ENCODE measurements around the gene TRIM36. TPM values are rescaled to one million over a fixed set of nuclear protein-coding genes. Genes with fewer than 3 reads are reported as not detected.

Gene TRIM36
- polyA plus RNA-seq, 1 donor from 2014 or later, result 122 TPM

DNA sequence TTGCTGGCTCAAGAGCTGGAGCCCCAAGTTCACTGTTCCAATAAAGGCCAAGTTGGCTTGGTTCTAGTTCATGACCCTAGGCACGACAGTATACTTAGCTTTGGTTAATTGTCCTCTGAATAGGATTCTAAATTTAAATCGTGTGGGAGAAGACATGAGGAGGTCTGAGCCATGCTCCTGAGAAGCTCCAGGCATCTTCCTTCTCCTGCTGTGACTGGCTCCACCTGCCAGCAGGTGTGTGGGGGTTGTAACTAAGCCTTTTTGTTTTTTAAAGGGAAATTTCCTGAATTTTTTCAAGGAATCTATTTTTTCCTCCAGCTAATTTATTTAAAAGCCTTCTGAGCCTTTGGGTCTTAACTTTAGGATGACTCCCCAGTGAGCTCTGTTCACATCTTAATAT is 20.2 kb upstream of the TRIM36 start:
- H3K79me2 ChIP-seq (replicated peaks; ENCODE audit: insufficient read depth, low read length), result no peaks in the 10 kb centered on the region
- H3K27ac ChIP-seq (ENCODE audit: low read length), result no peak overlapping the region
- H3K4me2 ChIP-seq (ENCODE audit: low read length), result no peak overlapping the region
- H3K27me3 ChIP-seq (ENCODE audit: insufficient read depth, low read depth, low read length), result no peaks in the 10 kb centered on the region
- H2AFZ ChIP-seq (ENCODE audit: low read depth, low read length), result no peak overlapping the region
- no peaks in the 10 kb centered on the region for H3K9me2 ChIP-seq (ENCODE audit: insufficient read depth, low read length)
- no peaks in the 10 kb centered on the region for H3K36me3 ChIP-seq (ENCODE audit: insufficient read depth, low read length)
- H4K20me1 ChIP-seq (ENCODE audit: insufficient read depth), result no peaks in the 10 kb centered on the region
- H3K9me3 ChIP-seq (ENCODE audit: low read length), result no peaks in the 10 kb centered on the region
- no peak overlapping the region for H3K9ac ChIP-seq (ENCODE audit: low read length)
- H3K4me3 ChIP-seq (ENCODE audit: low read length), result no peak overlapping the region
- no peaks in the 10 kb centered on the region for H3F3A ChIP-seq (ENCODE audit: insufficient read depth, low read length, poor library complexity, severe bottlenecking)
- TF ChIP-seq TAF1 (IDR thresholded peaks at IDR 0.05; ENCODE audit: low read depth) (no peak), RAD21 (conservative IDR thresholded peaks at IDR 0.05) (no peak), EZH2 (IDR thresholded peaks at IDR 0.05; ENCODE audit: borderline replicate concordance, insufficient read depth, low read length, poor library complexity, severe bottlenecking) (no peak), MXI1 (conservative IDR thresholded peaks at IDR 0.05; ENCODE audit: poor library complexity, severe bottlenecking) (no peak), EP300 (conservative IDR thresholded peaks at IDR 0.05; ENCODE audit: poor library complexity, severe bottlenecking) (no peak), POLR2AphosphoS5 (IDR thresholded peaks at IDR 0.05) (no peak), SMC3 (conservative IDR thresholded peaks at IDR 0.05; ENCODE audit: poor library complexity) (no peak)
- TF ChIP-seq, protein P1, sequence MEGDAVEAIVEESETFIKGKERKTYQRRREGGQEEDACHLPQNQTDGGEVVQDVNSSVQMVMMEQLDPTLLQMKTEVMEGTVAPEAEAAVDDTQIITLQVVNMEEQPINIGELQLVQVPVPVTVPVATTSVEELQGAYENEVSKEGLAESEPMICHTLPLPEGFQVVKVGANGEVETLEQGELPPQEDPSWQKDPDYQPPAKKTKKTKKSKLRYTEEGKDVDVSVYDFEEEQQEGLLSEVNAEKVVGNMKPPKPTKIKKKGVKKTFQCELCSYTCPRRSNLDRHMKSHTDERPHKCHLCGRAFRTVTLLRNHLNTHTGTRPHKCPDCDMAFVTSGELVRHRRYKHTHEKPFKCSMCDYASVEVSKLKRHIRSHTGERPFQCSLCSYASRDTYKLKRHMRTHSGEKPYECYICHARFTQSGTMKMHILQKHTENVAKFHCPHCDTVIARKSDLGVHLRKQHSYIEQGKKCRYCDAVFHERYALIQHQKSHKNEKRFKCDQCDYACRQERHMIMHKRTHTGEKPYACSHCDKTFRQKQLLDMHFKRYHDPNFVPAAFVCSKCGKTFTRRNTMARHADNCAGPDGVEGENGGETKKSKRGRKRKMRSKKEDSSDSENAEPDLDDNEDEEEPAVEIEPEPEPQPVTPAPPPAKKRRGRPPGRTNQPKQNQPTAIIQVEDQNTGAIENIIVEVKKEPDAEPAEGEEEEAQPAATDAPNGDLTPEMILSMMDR (IDR thresholded peaks at IDR 0.05; ENCODE audit: poor library complexity, severe bottlenecking), result no peak
- TF ChIP-seq, protein P2, sequence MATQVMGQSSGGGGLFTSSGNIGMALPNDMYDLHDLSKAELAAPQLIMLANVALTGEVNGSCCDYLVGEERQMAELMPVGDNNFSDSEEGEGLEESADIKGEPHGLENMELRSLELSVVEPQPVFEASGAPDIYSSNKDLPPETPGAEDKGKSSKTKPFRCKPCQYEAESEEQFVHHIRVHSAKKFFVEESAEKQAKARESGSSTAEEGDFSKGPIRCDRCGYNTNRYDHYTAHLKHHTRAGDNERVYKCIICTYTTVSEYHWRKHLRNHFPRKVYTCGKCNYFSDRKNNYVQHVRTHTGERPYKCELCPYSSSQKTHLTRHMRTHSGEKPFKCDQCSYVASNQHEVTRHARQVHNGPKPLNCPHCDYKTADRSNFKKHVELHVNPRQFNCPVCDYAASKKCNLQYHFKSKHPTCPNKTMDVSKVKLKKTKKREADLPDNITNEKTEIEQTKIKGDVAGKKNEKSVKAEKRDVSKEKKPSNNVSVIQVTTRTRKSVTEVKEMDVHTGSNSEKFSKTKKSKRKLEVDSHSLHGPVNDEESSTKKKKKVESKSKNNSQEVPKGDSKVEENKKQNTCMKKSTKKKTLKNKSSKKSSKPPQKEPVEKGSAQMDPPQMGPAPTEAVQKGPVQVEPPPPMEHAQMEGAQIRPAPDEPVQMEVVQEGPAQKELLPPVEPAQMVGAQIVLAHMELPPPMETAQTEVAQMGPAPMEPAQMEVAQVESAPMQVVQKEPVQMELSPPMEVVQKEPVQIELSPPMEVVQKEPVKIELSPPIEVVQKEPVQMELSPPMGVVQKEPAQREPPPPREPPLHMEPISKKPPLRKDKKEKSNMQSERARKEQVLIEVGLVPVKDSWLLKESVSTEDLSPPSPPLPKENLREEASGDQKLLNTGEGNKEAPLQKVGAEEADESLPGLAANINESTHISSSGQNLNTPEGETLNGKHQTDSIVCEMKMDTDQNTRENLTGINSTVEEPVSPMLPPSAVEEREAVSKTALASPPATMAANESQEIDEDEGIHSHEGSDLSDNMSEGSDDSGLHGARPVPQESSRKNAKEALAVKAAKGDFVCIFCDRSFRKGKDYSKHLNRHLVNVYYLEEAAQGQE (IDR thresholded peaks at IDR 0.05; ENCODE audit: borderline replicate concordance), result no peak

DNA sequence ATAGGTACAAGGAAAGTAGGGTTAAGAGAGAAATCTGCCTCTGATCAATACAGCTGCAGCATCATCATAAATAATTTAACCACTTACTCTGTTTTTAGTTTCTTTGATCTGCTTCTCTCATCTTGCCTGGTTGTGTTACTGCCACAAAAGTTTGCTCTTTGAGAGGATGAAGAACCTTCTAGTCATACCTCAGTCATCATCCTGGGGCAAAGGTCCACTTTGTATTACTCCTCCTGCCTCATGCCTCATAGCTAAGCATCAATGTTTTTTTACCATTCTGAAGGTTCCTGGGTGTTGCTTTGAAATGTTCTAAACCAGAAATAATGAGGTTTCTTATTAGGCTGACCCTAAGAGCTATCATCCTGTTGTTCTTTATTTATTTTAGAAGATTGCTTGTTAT is 17.1 kb upstream of the TRIM36 start:
- Histone ChIP-seq H3K27ac (ENCODE audit: low read length) (no peak overlapping the region), H2AFZ (ENCODE audit: low read depth, low read length) (no peak overlapping the region), H3K9ac (ENCODE audit: low read length) (no peak overlapping the region), H3F3A (ENCODE audit: insufficient read depth, low read length, poor library complexity, severe bottlenecking) (no peaks in the 10 kb centered on the region), H4K20me1 (ENCODE audit: insufficient read depth) (no peaks in the 10 kb centered on the region), H3K4me2 (ENCODE audit: low read length) (no peak overlapping the region), H3K9me2 (ENCODE audit: insufficient read depth, low read length) (no peaks in the 10 kb centered on the region), H3K27me3 (ENCODE audit: insufficient read depth, low read depth, low read length) (no peaks in the 10 kb centered on the region), H3K36me3 (ENCODE audit: insufficient read depth, low read length) (no peaks in the 10 kb centered on the region), H3K4me3 (ENCODE audit: low read length) (no peak overlapping the region), H3K79me2 (replicated peaks; ENCODE audit: insufficient read depth, low read length) (no peaks in the 10 kb centered on the region), H3K9me3 (ENCODE audit: low read length) (no peaks in the 10 kb centered on the region)
- no peak for TF ChIP-seq EP300 (conservative IDR thresholded peaks at IDR 0.05; ENCODE audit: poor library complexity, severe bottlenecking)
- TF ChIP-seq RAD21 (conservative IDR thresholded peaks at IDR 0.05), result no peak
- TF ChIP-seq POLR2AphosphoS5 (IDR thresholded peaks at IDR 0.05), result no peak
- TF ChIP-seq TAF1 (IDR thresholded peaks at IDR 0.05; ENCODE audit: low read depth), result no peak
- TF ChIP-seq, protein P1 (IDR thresholded peaks at IDR 0.05; ENCODE audit: poor library complexity, severe bottlenecking), result no peak
- TF ChIP-seq SMC3 (conservative IDR thresholded peaks at IDR 0.05; ENCODE audit: poor library complexity), result no peak
